ENCODE measurements around the gene LOXL4. TPM values are rescaled to one million over a fixed set of nuclear protein-coding genes. Genes with fewer than 3 reads are reported as not detected.

Gene LOXL4
- total RNA-seq, 1 donor from 2014 or later, result 6.2 TPM

GRCh38 chr10:98253499-98253898 lies 14.5 kb downstream of the LOXL4 start:
- intact Hi-C loops (cut with DNase I), result no loop called here
- H3K36me3 ChIP-seq, result peaks cover 21% of the 10 kb centered on the region
- no peak for TF ChIP-seq CTCF (IDR thresholded peaks at IDR 0.05)
- ATAC-seq (no peak), DNase-seq (no peak)
- H3K9me3 ChIP-seq, result no peaks in the 10 kb centered on the region
- H3K4me3 ChIP-seq, result no peak overlapping the region
- no peak overlapping the region for H3K27ac ChIP-seq
- no peaks in the 10 kb centered on the region for H3K4me1 ChIP-seq
- H3K27me3 ChIP-seq, result no peaks in the 10 kb centered on the region

- Histone ChIP-seq H3K36me3 (peaks cover 31% of the 10 kb centered on the region), H3K9me3 (no peaks in the 10 kb centered on the region), H3K27ac (no peak overlapping the region), H3K4me3 (no peak overlapping the region), H3K4me1 (no peaks in the 10 kb centered on the region), H3K27me3 (no peaks in the 10 kb centered on the region)
- ATAC-seq, result no peak
- intact Hi-C loops (cut with DNase I), result no loop called here
- no peak for TF ChIP-seq CTCF (IDR thresholded peaks at IDR 0.05)
- no peak for DNase-seq
These were observed 15.5 kb downstream of the LOXL4 start for GRCh38 chr10:98252464-98252863.

GRCh38 chr10:98251399-98251798 lies 16.6 kb downstream of the LOXL4 start:
- H3K27me3 ChIP-seq, result no peaks in the 10 kb centered on the region
- H3K9me3 ChIP-seq, result no peaks in the 10 kb centered on the region
- intact Hi-C loops (cut with DNase I), result no loop called here
- H3K36me3 ChIP-seq, result peaks cover 42% of the 10 kb centered on the region
- no peak for ATAC-seq
- no peak for DNase-seq
- no peak overlapping the region for H3K27ac ChIP-seq
- peaks cover 6% of the 10 kb centered on the region for H3K4me1 ChIP-seq
- no peak for TF ChIP-seq CTCF (IDR thresholded peaks at IDR 0.05)
- H3K4me3 ChIP-seq, result no peak overlapping the region

- H3K9me3 ChIP-seq, result no peaks in the 10 kb centered on the region
- no peak for TF ChIP-seq CTCF (IDR thresholded peaks at IDR 0.05)
- no peaks in the 10 kb centered on the region for H3K27me3 ChIP-seq
- H3K36me3 ChIP-seq, result peaks cover 64% of the 10 kb centered on the region
- no peak for DNase-seq
- peaks cover 6% of the 10 kb centered on the region for H3K4me1 ChIP-seq
- H3K4me3 ChIP-seq, result no peak overlapping the region
- H3K27ac ChIP-seq, result no peak overlapping the region
- intact Hi-C loops (cut with DNase I), result no loop called here
- ATAC-seq, result no peak
These were observed 18.9 kb downstream of the LOXL4 start for GRCh38 chr10:98249134-98249533.

- no peak overlapping the region for H3K4me3 ChIP-seq
- intact Hi-C loops (cut with DNase I), result no loop called here
- H3K4me1 ChIP-seq, result peaks cover 6% of the 10 kb centered on the region
- H3K27ac ChIP-seq, result no peak overlapping the region
- H3K36me3 ChIP-seq, result peaks cover 75% of the 10 kb centered on the region
- DNase-seq (no peak), ATAC-seq (no peak)
- TF ChIP-seq CTCF (IDR thresholded peaks at IDR 0.05), result no peak
- H3K9me3 ChIP-seq, result no peaks in the 10 kb centered on the region
- no peaks in the 10 kb centered on the region for H3K27me3 ChIP-seq
These were observed 20.0 kb downstream of the LOXL4 start for GRCh38 chr10:98248018-98248417.

All from upper lobe of right lung (tissue), 1 donor.